Osteoblast (primary cell): ENCODE measurements around the gene KRT27. TPM values are rescaled to one million over a fixed set of nuclear protein-coding genes. Genes with fewer than 3 reads are reported as not detected.

Experiments
- DNase-seq: peaks from one replicate; pipeline ENCODE4 v3.0.0; 2011; ENCODE audit warnings: low spot score, mixed read lengths; ENCODE audit not compliant: insufficient read length; ENCODE audit errors: missing footprints
- H2AFZ ChIP-seq: 2 replicates; pipeline ENCODE4 v1.6.0; 2011; ENCODE audit warnings: mild to moderate bottlenecking, low read length
- H3K27ac ChIP-seq: 2 replicates; pipeline ENCODE4 v1.5.1; 2011; ENCODE audit warnings: mild to moderate bottlenecking, low read depth, low read length, moderate library complexity
- H3K27me3 ChIP-seq: 2 replicates; pipeline ENCODE4 v1.6.0; 2012; ENCODE audit warnings: mild to moderate bottlenecking, control low read depth, inconsistent platforms, low read length, moderate library complexity; ENCODE audit not compliant: insufficient read depth
- H3K36me3 ChIP-seq: 2 replicates; pipeline ENCODE4 v1.5.1; 2011; ENCODE audit warnings: mild to moderate bottlenecking, low read length, control low read depth, moderate library complexity; ENCODE audit not compliant: insufficient read depth
- H3K4me1 ChIP-seq: 2 replicates; pipeline ENCODE4 v1.5.1; 2011; ENCODE audit warnings: mild to moderate bottlenecking, low read length, control low read depth, moderate library complexity; ENCODE audit not compliant: insufficient read depth
- H3K4me2 ChIP-seq: 2 replicates; pipeline ENCODE4 v1.6.0; 2011; ENCODE audit warnings: mild to moderate bottlenecking, low read length; ENCODE audit not compliant: insufficient read depth
- H3K4me3 ChIP-seq: fragments of 200-600 bp; sonication (generic); 3 replicates; pipeline ENCODE4 v1.5.1; 2012; ENCODE audit warnings: mild to moderate bottlenecking, low read length, inconsistent platforms; ENCODE audit not compliant: insufficient read depth
- H3K79me2 ChIP-seq: 2 replicates; pipeline ENCODE4 v1.6.0; 2012; ENCODE audit warnings: mild to moderate bottlenecking, low read length, control low read depth, inconsistent platforms; ENCODE audit not compliant: insufficient read depth
- H3K9me3 ChIP-seq: 2 replicates; pipeline ENCODE4 v1.5.1; 2011; ENCODE audit warnings: low read depth, low read length, control low read depth
- H4K20me1 ChIP-seq: 2 replicates; pipeline ENCODE4 v1.6.0; 2012; ENCODE audit warnings: mild to moderate bottlenecking, low read length, control low read depth; ENCODE audit not compliant: insufficient read depth
- total RNA-seq: library from RNA; depleted of rRNA; stranded (reverse); fragments of >200 nt; gene quantifications from 2 replicates; pipeline ENCODE4 v1.2.3, GENCODE V29; 2012
- TF ChIP-seq, protein P1 (sequence below): IDR thresholded peaks from 2 replicates; pipeline ENCODE4 v1.5.1; 2011; ENCODE audit warnings: mild to moderate bottlenecking, low read depth, low read length, moderate library complexity; ENCODE audit errors: extremely low read depth

The KRT27 gene
- total RNA-seq, 1 donor, result not detected

DNA sequence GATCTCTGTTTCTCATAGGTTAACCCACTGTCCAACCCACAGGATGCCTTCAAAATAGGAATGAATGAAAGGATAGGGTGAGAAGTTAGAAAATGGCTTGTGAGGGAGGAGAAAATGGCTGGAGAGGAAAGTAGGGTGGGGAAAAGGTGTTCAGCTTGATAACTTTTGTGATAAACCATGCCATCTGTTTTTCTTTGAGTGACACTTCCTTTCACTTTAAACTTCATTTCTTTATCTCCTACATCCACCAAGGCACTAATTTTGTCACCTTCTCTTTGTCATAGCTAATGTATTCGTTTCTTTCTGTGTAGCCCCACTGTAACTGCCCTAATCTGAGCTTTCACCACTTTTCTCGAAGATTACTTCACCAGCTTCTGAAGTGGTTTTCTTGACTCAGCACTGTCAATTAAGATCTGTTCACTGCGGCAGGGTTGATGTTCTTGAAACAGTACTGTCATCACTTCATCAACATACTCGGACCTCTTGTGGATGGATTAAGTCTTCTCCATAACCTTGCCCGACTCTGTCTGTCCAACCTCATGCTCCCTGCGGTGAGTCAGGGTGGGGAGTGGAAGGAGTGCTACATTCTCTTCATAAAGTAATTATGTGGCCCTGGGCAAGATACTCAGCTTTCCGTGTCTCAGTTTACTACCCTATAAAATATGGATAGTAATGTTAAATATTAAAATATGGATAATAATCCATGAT lies 45.5 kb upstream of the KRT27 start:
- H3K36me3 ChIP-seq, result no peaks in the 10 kb centered on the region
- H3K4me3 ChIP-seq, result peak overlapping the region; percentile 36
- H3K27ac ChIP-seq, result no peak overlapping the region
- no peaks in the 10 kb centered on the region for H4K20me1 ChIP-seq
- H3K4me1 ChIP-seq, result peaks cover 14% of the 10 kb centered on the region
- H3K4me2 ChIP-seq, result peak overlapping the region; percentile 47
- peak overlapping the region; percentile 38 for H2AFZ ChIP-seq
- no peaks in the 10 kb centered on the region for H3K9me3 ChIP-seq
- no peak for DNase-seq
- TF ChIP-seq, protein P1, sequence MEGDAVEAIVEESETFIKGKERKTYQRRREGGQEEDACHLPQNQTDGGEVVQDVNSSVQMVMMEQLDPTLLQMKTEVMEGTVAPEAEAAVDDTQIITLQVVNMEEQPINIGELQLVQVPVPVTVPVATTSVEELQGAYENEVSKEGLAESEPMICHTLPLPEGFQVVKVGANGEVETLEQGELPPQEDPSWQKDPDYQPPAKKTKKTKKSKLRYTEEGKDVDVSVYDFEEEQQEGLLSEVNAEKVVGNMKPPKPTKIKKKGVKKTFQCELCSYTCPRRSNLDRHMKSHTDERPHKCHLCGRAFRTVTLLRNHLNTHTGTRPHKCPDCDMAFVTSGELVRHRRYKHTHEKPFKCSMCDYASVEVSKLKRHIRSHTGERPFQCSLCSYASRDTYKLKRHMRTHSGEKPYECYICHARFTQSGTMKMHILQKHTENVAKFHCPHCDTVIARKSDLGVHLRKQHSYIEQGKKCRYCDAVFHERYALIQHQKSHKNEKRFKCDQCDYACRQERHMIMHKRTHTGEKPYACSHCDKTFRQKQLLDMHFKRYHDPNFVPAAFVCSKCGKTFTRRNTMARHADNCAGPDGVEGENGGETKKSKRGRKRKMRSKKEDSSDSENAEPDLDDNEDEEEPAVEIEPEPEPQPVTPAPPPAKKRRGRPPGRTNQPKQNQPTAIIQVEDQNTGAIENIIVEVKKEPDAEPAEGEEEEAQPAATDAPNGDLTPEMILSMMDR, result no peak
- H3K27me3 ChIP-seq, result no peaks in the 10 kb centered on the region
- peaks cover 19% of the 10 kb centered on the region for H3K79me2 ChIP-seq

DNA sequence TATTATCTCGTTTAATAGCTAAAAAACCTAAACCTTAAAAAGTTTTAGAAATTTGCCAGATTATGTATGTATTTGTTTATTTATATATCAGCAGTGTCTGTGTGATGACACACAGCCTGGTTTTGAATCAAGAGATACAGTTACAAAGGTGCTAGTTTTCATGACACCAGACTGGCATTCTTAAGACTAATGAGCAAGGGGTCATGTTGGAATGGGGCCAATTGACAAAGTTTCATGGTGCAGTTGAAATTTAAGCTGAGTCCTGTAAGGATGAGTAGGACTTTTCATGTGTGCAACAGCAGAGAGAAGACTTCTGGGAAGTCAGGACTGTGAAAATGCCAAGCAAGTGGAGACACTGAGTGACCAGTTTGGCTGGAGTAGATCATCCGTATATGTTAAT lies 43.2 kb upstream of the KRT27 start:
- Histone ChIP-seq H3K4me1 (peaks cover 14% of the 10 kb centered on the region), H3K27ac (no peak overlapping the region), H3K9me3 (no peaks in the 10 kb centered on the region), H3K36me3 (no peaks in the 10 kb centered on the region), H4K20me1 (no peaks in the 10 kb centered on the region), H3K27me3 (no peaks in the 10 kb centered on the region), H3K79me2 (peaks cover 24% of the 10 kb centered on the region), H3K4me3 (no peak overlapping the region), H3K4me2 (no peak overlapping the region), H2AFZ (no peak overlapping the region)
- no peak for DNase-seq
- TF ChIP-seq, protein P1, result no peak

DNA sequence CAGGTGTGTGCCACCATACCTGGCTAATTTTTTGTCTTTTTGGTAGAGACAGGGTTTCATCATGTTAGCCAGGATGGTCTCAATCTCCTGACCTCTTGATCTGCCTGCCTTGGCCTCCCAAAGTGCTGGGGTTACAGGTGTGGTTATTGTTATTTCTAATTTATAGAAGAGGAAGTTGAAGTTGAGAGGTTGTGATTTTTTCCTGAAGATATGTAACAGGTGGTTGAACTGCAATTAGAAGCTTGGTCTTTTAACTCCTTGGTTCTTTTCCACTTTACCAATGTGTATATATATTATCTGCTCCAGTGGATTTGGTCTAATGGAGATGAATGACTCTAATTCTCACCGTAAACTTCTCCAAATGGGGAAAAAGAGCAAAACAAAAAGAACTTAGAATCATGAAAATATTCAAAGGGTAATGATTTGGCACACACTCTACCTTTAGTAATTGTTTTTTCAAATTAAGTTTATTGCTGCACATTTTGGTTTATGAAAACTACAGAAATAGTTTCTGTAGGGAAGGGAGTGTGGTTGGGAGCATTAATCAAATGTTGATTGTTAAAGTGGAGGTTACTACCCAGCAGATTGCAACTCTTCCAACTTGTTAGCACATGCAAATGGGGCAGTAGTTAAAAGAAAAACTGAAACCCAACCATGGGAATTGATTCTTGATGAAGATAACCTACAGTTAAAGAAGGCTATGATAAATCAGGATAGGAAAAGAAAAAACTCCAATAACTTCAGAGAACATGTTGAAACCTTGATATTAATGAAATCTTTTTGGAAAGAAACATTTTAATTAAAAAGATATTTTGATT lies 41.9 kb upstream of the KRT27 start:
- no peak overlapping the region for H3K4me3 ChIP-seq
- peaks cover 34% of the 10 kb centered on the region for H3K79me2 ChIP-seq
- no peak overlapping the region for H2AFZ ChIP-seq
- no peak overlapping the region for H3K4me2 ChIP-seq
- H3K4me1 ChIP-seq, result peaks cover 22% of the 10 kb centered on the region
- H3K36me3 ChIP-seq, result no peaks in the 10 kb centered on the region
- no peaks in the 10 kb centered on the region for H3K27me3 ChIP-seq
- TF ChIP-seq, protein P1, result no peak
- no peaks in the 10 kb centered on the region for H4K20me1 ChIP-seq
- DNase-seq, result no peak
- H3K27ac ChIP-seq, result no peak overlapping the region
- no peaks in the 10 kb centered on the region for H3K9me3 ChIP-seq
